HUES48 (cell line): ENCODE results near the gene NCOA3.
"Not testable (repeated sequence)": the region's sequence is repeated elsewhere in the genome, so short reads cannot be mapped to it uniquely, and the experiment has no call there.

ENCODE experiments used
- H3K27ac ChIP-seq: one replicate; pipeline ENCODE4 v1.7.0; 2013; ENCODE audit warnings: low read depth, low read length, inconsistent platforms
- H3K27me3 ChIP-seq: 2 replicates; pipeline ENCODE4 v1.6.1; 2013; ENCODE audit warnings: mild to moderate bottlenecking, low read length; ENCODE audit not compliant: control insufficient read depth, insufficient read depth
- H3K36me3 ChIP-seq: 2 replicates; pipeline ENCODE4 v1.6.1; 2013; ENCODE audit warnings: low read length; ENCODE audit not compliant: control insufficient read depth, insufficient read depth
- H3K4me1 ChIP-seq: 2 replicates; pipeline ENCODE4 v1.6.1; 2013; ENCODE audit warnings: mild to moderate bottlenecking, low read length; ENCODE audit not compliant: control insufficient read depth, insufficient read depth
- H3K4me3 ChIP-seq: 2 replicates; pipeline ENCODE4 v1.5.1; 2013; ENCODE audit warnings: mild to moderate bottlenecking, low read depth, low read length
- H3K9ac ChIP-seq: 2 replicates; pipeline ENCODE4 v1.6.1; 2013; ENCODE audit warnings: mild to moderate bottlenecking, low read depth, low read length, moderate library complexity
- H3K9me3 ChIP-seq: 2 replicates; pipeline ENCODE4 v1.6.1; 2013; ENCODE audit warnings: low read length; ENCODE audit not compliant: control insufficient read depth, insufficient read depth

NCOA3 gene

DNA sequence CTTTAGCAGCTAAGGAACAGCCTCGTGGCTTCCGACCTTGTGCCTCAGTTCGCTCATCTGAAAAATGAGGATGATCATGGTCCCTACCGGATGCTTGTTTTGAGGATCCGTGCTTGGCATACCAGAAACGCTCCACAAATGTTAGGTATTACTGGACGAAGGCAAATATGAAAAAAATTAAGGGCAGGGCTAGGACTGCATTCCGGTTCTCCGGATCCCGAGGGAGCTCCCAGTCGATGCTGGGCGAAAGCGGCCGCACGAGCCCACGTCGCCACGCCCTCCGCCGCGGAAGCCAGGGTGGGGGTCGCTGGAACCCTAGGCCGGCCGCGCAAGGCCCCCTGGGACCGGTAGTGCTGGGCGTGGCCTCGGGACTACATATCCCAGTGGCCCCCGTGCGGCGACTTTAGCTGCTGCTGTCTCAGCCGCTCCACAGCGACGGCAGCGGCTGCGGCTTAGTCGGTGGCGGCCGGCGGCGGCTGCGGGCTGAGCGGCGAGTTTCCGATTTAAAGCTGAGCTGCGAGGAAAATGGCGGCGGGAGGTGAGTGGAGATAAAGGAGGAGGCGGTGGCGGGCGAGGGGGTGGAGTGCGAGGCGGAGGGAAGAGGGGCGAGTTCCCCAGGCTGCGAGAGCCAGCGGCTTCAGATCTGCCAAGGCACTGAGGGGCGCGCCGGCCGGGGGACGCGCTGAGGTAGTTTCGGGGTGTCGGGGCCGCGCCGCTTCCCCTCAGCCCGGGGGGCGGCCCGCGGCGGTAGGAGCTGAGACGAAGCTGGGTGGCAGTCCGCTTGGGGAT lies at the start of gene NCOA3:
Gene NCOA3, plus strand, starts transcription at position 406 of the 789 bp plus-strand sequence. CDS start 120,361 bp downstream, outside the sequence.
- peaks cover 31% of the 10 kb centered on the region for H3K4me1 ChIP-seq

DNA sequence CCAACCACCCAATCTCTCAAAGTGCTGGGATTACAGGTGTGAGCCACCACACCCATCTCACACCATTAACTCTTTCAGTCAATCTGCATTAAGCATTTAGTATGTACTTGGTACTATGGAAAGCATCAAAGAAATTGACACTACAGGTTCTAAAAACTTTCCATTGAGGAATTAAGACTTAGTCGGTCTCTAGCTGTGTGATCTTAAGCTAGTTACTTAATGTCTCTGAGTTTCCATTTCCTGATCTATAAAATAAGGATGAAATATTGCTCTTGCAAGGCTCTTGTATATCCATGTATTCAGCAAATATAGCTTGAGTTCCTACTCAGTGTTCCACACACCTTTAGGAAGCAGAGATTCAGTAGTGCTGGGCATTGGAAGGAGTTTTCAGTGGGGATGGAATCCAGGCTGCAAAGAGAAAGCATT lies 48.9 kb upstream of the NCOA3 start:
- Histone ChIP-seq H3K9me3 (no peaks in the 10 kb centered on the region), H3K4me1 (peaks cover 4% of the 10 kb centered on the region; the same call in 1 of the 2 replicates), H3K27me3 (no peaks in the 10 kb centered on the region), H3K36me3 (no peaks in the 10 kb centered on the region), H3K9ac (no peak overlapping the region), H3K27ac (no peak overlapping the region), H3K4me3 (no peak overlapping the region)

More for the DNA sequence above, at the start of gene NCOA3:
- peak within 1 kb of the TSS; percentile 80 for H3K9ac ChIP-seq
- peak within 1 kb of the TSS; percentile 93 for H3K4me3 ChIP-seq
- no peaks in the 10 kb centered on the region for H3K27me3 ChIP-seq
- H3K9me3 ChIP-seq = no peaks in the 10 kb centered on the region
- H3K27ac ChIP-seq = peak within 1 kb of the TSS; percentile 88
- H3K36me3 ChIP-seq = no peaks in the 10 kb centered on the region

DNA sequence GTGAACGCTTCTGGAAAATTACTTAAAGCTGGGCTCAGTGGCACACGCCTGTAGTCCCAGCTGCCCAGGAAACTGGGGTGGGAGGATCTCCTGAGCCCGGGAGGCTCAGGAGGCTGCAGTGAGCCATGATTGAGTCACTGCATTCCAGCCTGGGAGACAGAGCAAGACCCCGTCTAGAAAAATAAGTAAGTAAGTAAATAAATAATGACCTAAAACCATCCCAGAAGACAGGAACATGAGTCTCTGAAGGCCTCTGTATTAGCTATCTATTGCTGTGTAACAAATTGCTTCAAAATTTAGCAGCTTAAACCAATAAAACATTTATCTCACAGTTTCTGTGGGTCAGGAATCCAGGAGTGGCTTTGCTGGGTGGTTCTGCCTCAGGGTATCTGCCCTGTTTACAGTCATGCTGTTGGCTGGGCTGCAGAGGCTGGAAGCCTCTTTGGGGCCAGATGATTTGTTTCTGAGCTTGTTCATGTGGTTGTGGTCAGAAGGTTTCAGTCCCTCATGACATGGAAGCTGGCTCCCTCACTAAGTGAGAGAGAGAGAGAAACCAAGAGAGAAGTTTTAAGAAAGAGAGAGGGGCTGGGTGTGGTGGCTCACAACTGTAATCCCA lies 48.4 kb upstream of the NCOA3 start:
- Histone ChIP-seq H3K36me3 (no peaks in the 10 kb centered on the region), H3K4me3 (no peak overlapping the region), H3K4me1 (peaks cover 4% of the 10 kb centered on the region; the same call in 1 of the 2 replicates), H3K27ac (no peak overlapping the region), H3K9me3 (no peaks in the 10 kb centered on the region), H3K27me3 (no peaks in the 10 kb centered on the region), H3K9ac (no peak overlapping the region)

DNA sequence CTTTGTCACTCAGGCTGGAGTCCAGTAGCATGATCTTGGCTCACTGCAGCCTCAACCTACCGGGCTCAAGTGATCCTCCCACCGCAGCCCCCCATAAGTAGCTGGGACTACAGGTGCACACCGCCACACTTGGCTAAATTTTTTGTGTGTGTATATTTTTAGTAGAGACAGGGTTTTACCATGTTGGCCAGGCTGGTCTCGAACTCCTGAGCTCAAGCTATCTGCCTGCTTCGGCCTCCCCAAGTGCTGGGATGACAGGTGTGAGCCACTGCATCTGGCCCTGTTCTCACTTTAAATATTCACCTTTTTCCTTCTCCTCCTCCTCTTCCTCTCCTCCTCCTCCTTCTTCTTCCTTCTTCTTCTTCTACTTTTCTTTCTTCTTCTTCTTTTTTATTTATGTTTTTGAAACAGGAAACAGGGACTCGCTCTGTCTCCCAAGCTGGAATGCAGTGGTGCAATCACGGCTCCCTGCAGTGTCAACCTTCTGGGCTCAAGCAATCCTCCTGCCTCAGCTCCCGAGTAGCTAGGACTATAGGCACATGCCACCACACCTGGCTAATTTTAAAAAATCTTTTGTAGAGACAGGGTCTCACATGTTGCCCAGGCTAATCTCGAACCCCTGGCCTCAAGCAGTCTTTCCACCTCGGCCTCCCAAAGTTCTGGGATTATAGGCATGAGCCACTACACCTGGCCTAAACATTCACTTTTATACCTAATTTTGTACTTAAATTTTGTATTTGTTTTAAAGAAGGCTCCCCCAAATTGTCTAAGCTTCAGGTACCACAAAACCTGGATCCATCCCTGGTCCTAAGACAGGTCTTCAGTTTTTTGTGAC lies 47.2 kb upstream of the NCOA3 start:
- Histone ChIP-seq H3K4me1 (peaks cover 4% of the 10 kb centered on the region; the same call in 1 of the 2 replicates), H3K36me3 (no peaks in the 10 kb centered on the region), H3K9me3 (no peaks in the 10 kb centered on the region), H3K9ac (no peak overlapping the region), H3K4me3 (no peak overlapping the region), H3K27ac (peak overlapping the region; percentile 51), H3K27me3 (no peaks in the 10 kb centered on the region)

DNA sequence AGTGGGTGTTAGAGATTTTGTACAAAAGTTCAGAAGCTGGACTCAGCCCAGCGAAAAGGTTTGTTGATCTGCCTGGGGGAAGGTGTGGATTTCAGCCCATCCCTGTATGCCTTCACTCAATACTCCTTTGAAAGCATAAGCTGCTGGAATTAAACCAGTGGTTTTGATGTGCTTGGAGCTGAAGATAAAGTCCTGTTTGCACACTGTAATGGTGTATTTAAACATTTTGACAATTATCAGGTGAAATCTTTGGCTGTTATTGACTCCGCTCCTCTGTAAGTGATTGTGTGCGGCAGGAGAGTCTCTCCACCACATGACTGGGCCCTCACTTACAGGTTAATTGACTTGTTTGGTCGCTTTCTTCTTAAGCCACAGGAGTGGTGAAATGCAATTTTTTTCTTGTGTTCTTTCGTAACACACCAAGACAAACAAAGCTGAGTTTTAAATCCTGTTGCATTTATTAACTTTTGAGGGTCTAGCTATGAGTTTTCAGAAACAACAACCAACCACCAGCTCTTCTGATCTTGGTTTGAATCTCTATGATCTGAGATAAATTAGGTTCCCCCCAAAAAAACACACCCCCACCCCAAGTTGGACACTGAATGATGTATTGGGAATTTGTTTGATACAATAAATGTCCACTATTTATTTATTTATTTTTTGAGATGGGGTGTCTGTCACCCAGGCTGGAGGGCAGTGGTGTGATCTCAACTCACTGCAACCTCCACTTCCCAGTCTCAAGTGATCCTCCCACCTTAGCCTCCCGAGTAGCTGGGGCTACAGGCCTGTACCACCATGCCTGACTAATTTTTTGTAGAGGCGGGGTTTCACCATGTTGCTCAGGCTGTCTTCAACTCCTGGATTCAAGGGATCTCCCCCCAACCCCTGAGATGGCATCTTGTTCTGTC lies 46.3 kb upstream of the NCOA3 start:
- Histone ChIP-seq H3K9ac (no peak overlapping the region), H3K27ac (peak overlapping the region; percentile 51), H3K9me3 (no peaks in the 10 kb centered on the region), H3K27me3 (no peaks in the 10 kb centered on the region), H3K4me1 (peaks cover 4% of the 10 kb centered on the region; the same call in 1 of the 2 replicates), H3K4me3 (no peak overlapping the region), H3K36me3 (no peaks in the 10 kb centered on the region)

DNA sequence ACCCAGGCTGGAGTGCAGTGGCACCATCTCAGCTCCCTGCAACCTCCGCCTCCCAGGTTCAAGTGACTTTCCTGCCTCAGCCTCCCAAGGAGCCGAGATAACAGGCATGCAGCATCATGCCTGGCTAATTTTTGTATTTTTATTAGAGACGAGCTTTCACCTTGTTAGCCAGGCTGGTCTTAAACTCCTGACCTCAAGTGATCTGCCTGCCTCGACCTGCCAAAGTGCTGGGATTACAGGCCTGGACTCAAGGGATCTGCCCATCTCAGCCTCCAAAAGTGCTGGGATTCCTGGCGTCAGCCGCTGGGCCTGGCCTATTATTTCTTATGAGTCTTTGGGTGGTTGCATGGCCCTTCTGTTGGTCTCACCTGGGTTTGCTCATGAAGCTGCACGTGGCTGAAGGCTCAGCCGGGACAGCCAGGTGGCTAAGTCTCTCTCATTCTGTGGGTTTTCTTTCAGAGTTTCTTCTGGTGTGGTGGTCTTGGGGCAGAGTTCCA lies 45.6 kb upstream of the NCOA3 start:
- Histone ChIP-seq H3K9ac (no peak overlapping the region), H3K27ac (no peak overlapping the region), H3K4me1 (peaks cover 4% of the 10 kb centered on the region; the same call in 1 of the 2 replicates), H3K36me3 (no peaks in the 10 kb centered on the region), H3K4me3 (no peak overlapping the region), H3K9me3 (no peaks in the 10 kb centered on the region), H3K27me3 (no peaks in the 10 kb centered on the region)

DNA sequence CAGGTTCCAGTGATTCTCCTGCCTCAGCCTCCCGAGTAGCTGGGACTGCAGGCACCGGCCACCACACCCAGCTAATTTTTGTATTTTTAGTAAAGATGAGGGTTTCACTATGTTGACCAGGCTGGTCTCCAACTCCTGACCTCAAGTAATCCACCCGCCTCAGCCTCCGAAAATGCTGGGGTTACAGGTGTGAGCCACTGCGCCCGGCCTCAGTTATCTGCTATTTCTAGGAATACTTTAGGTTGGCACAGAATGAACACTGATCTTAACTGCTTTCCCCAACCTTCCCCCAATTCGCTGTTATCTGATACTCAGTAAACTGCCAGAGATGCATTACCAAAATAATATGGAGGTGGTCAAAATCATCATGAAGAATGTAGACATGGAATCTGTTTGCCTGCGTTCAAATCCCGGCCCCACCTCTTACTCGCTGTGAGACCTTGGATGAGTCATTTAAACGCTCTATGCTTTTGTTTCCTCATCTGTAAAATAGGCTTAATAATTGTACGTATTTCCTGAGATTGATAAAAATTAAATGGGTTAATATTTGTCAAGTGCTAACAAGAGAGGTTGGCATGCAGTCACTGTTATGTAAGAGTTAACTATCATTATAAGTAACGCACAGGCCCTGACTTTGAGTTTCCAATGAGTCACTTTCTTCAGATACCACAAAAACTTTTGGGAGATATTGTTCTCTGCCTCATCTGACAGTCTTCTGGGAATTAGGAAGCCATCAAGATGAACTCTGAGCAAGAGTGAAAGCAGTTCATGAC lies 44.5 kb upstream of the NCOA3 start:
- Histone ChIP-seq H3K9ac (no peak overlapping the region), H3K27ac (no peak overlapping the region), H3K4me3 (no peak overlapping the region), H3K27me3 (no peaks in the 10 kb centered on the region), H3K36me3 (no peaks in the 10 kb centered on the region), H3K4me1 (peaks cover 4% of the 10 kb centered on the region; the same call in 1 of the 2 replicates), H3K9me3 (no peaks in the 10 kb centered on the region)

DNA sequence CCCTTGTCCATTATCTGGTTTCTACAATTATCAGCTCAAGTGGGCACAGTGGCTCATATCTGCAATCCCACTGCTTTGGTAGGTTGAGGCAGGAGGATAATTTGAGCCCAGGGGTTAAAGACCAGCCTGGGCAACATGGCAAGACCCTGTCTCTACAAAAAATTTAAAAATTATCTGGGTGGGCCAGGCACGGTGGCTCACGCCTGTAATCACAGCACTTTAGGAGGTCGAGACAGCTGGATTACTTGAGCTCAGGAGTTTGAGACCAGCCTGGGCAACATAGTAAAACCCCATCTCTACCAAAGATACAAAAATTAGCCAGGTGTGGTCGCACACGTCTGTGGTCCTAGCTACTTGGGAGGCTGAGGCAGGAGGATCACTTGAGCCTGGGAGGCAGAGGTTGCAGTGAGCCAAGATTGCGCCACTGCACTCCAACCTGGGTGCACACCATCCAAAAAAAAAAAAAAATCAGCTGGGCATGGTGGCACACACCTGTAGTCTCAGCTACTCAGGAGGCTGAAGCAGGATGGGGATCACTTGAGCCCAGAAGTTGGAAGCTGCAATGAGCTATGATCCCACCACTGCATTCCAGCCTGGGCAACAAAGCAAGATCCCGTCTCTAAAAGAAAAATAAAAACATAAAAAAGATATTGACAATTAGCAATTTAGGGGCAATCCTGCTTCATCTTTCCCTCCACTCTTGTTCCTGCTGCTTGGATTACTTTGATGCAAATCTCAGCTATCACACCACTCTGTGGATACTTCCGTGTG lies 43.2 kb upstream of the NCOA3 start:
- not testable (repeated sequence) for H3K36me3 ChIP-seq, H3K27ac ChIP-seq, H3K27me3 ChIP-seq, H3K9me3 ChIP-seq, H3K4me3 ChIP-seq, H3K9ac ChIP-seq, H3K4me1 ChIP-seq

DNA sequence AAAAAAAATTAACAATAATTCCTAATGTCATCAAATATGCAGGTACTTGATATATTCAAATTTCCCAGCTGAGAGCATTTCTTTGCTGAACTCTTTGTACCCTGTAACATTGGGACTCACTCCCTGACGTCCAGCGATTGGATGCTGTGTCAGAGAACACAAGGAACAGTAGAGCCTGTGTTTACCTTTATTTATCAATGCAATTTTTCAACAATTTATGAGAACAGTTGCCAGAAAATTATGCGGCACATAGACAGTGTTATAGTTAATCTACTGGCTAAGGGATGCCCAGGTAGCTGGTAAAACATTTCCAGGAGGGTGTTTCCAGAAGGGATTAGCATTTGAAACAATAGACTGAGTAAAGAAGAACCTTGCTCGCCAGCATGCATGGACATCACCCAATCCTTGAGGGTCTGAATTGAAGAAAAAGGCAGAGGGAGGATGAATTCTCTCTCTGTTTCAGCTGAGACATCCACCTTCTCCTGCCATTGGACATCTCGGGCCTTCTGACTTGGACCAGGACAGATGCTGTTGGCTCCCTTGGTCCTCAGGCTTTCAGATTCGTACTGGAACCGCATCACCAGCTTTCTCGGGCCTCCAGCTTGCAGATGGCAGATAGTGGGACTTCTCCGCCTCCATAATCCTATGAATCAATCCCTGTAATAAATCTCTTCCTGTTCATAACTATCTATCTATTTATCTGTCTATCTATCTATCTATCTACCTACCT lies 42.2 kb upstream of the NCOA3 start:
- no peaks in the 10 kb centered on the region for H3K9me3 ChIP-seq
- H3K9ac ChIP-seq = no peak overlapping the region
- no peak overlapping the region for H3K27ac ChIP-seq
- no peak overlapping the region for H3K4me3 ChIP-seq
- H3K27me3 ChIP-seq = no peaks in the 10 kb centered on the region
- peaks cover 4% of the 10 kb centered on the region; the same call in 1 of the 2 replicates for H3K4me1 ChIP-seq
- no peaks in the 10 kb centered on the region for H3K36me3 ChIP-seq
